Spinal cord (tissue), 10 donors: ENCODE data around the gene PHF23. TPM values are rescaled to one million over a fixed set of nuclear protein-coding genes. Genes with fewer than 3 reads are reported as not detected.

Source experiments
- DNase-seq, 6 donors: peaks; one replicate each; pipeline versions ENCODE4 v3.0.0 to v3.0.0-alpha.2; 2013 to 2015; ENCODE audit warnings: low spot score in 6 of 6, low read depth in 4 of 6
- H3K27ac ChIP-seq: one replicate; pipeline ENCODE4 v1.5.1; 2013; ENCODE audit warnings: low read depth, low read length, control low read depth
- H3K27me3 ChIP-seq: one replicate; pipeline ENCODE4 v1.6.1; 2013; ENCODE audit warnings: low read length; ENCODE audit not compliant: control insufficient read depth, insufficient read depth
- H3K36me3 ChIP-seq: one replicate; pipeline ENCODE4 v1.6.1; 2013; ENCODE audit warnings: low read length; ENCODE audit not compliant: control insufficient read depth, insufficient read depth
- H3K4me1 ChIP-seq: one replicate; pipeline ENCODE4 v1.6.1; 2013; ENCODE audit warnings: low read length; ENCODE audit not compliant: control insufficient read depth, insufficient read depth
- H3K4me3 ChIP-seq: one replicate; pipeline ENCODE4 v1.5.1; 2013; ENCODE audit warnings: low read depth, low read length, control low read depth
- H3K9me3 ChIP-seq: one replicate; pipeline ENCODE4 v1.6.1; 2013; ENCODE audit warnings: low read length; ENCODE audit not compliant: control insufficient read depth, insufficient read depth
- WGBS: methylation state at CpG from one replicate; pipeline ENCODE4 v1.1.5; 2013; ENCODE audit warnings: missing lambda C conversion rate; ENCODE audit not compliant: insufficient coverage; 5-methylcytosine and 5-hydroxymethylcytosine counted together
- polyA plus RNA-seq, 2 donors: library from polyadenylated mRNA; unstranded; fragments of 120-200 nt; gene quantifications; one replicate each; pipeline ENCODE4 v1.2.1, GENCODE V29; 2013; ENCODE audit not compliant: insufficient read length in 2 of 2
- small RNA-seq: library from RNA; depleted of rRNA; stranded (forward); fragments of <200 nt; gene quantifications from one replicate; pipeline ENCODE3, GENCODE V24; 2014; ENCODE audit warnings: low replicate concordance
- total RNA-seq, 2 donors: library from RNA; depleted of rRNA in 1 of 2; stranded (reverse); fragments of 120-200 nt in 1 of 2; fragments of >200 nt in 1 of 2; gene quantifications; one replicate each; pipeline versions ENCODE4 v1.2.3 to v1.2.4, GENCODE V29; 2013 to 2014
- donor health status: healthy.

PHF23 gene
- total and polyA plus RNA-seq, 4 donors: 26.2 to 53.2 (median 49.6) TPM

- peak in 2 of 6 donors; percentile 76 to 78 for DNase-seq
- H3K27me3 ChIP-seq: no peaks in the 10 kb centered on the region
- H3K36me3 ChIP-seq: peaks cover 80% of the 10 kb centered on the region
- no peak overlapping the region for H3K4me3 ChIP-seq
- no peak overlapping the region for H3K27ac ChIP-seq
- WGBS: 68% methylated on average over 21 of the region's 26 CpGs
- no peaks in the 10 kb centered on the region for H3K9me3 ChIP-seq
- H3K4me1 ChIP-seq: no peaks in the 10 kb centered on the region
Measured at GRCh38 chr17:7191571-7192270, 47.5 kb downstream of the PHF23 start.

GRCh38 chr17:7191069-7191468 is 48.2 kb downstream of the PHF23 start:
- Histone ChIP-seq H3K4me3 (no peak overlapping the region), H3K4me1 (no peaks in the 10 kb centered on the region), H3K9me3 (no peaks in the 10 kb centered on the region), H3K27me3 (no peaks in the 10 kb centered on the region), H3K27ac (no peak overlapping the region), H3K36me3 (peaks cover 79% of the 10 kb centered on the region)
- no peak for DNase-seq
- WGBS: 96% methylated on average over 10 of the region's 12 CpGs

GRCh38 chr17:7190276-7190917 is 48.9 kb downstream of the PHF23 start:
- DNase-seq: no peak
- Histone ChIP-seq H3K27ac (no peak overlapping the region), H3K36me3 (peaks cover 75% of the 10 kb centered on the region), H3K9me3 (no peaks in the 10 kb centered on the region), H3K4me3 (no peak overlapping the region), H3K4me1 (no peaks in the 10 kb centered on the region), H3K27me3 (no peaks in the 10 kb centered on the region)
- 91% methylated on average over 9 of the region's 14 CpGs for WGBS

- no peaks in the 10 kb centered on the region for H3K9me3 ChIP-seq
- no peaks in the 10 kb centered on the region for H3K27me3 ChIP-seq
- peaks cover 6% of the 10 kb centered on the region for H3K4me1 ChIP-seq
- DNase-seq: no peak
- peaks cover 36% of the 10 kb centered on the region for H3K36me3 ChIP-seq
- 62% methylated on average over 5 of the region's 7 CpGs for WGBS
- H3K27ac ChIP-seq: no peak overlapping the region
- H3K4me3 ChIP-seq: no peak overlapping the region
Measured at GRCh38 chr17:7186241-7186640, 53.0 kb downstream of the PHF23 start.

Small RNAs within 50 kb of the gene (small RNA-seq; reads per million reads assigned to genes)
- not detected for gene AC120057.4
- gene MIR324: 18.4 reads per million, percentile 97 among the genes with 10 or more reads in this experiment
- gene RF00019: not detected

Other genes with a start within 250 kb of the PHF23 start
Only the 30 nearest of the 36 such genes appear.
- under 1 TPM; 0.10 to 0.66 TPM for gene SLC16A13, start 203.4 kb downstream of the PHF23 start, total RNA-seq
- 1 to 10 TPM; 1.5 to 2.4 TPM for gene SLC16A13, start 203.4 kb downstream of the PHF23 start, polyA plus RNA-seq
- gene SLC16A11, start 195.4 kb downstream of the PHF23 start, total RNA-seq: 1 to 10 TPM in 1 of 2 donors, under 1 TPM in 1; 0.20 to 2.5 TPM
- gene SLC16A11, start 195.4 kb downstream of the PHF23 start, polyA plus RNA-seq: under 1 TPM; 0.52 to 0.95 TPM
- under 1 TPM; 0.69 to 0.77 TPM for gene CLEC10A, start 159.2 kb downstream of the PHF23 start, total RNA-seq
- under 1 TPM; 0.17 to 0.29 TPM for gene CLEC10A, start 159.2 kb downstream of the PHF23 start, polyA plus RNA-seq
- under 1 TPM in 1 of 2 donors, not detected in 1; 0.50 TPM for gene ASGR2, start 124.6 kb downstream of the PHF23 start, total RNA-seq
- under 1 TPM; 0.24 to 0.39 TPM for gene ASGR2, start 124.6 kb downstream of the PHF23 start, polyA plus RNA-seq
- 1 to 10 TPM; 4.3 to 8.2 TPM for gene ASGR1, start 60.1 kb downstream of the PHF23 start, total RNA-seq
- gene ASGR1, start 60.1 kb downstream of the PHF23 start, polyA plus RNA-seq: 10 to 100 TPM; 32.4 to 32.5 TPM
- 10 to 100 TPM; 50.6 to 82.8 TPM for gene DLG4, start 19.6 kb downstream of the PHF23 start, total RNA-seq
- gene DLG4, start 19.6 kb downstream of the PHF23 start, polyA plus RNA-seq: 100 to 1,000 TPM; 192 to 203 TPM
- gene ACADVL, start 19.5 kb downstream of the PHF23 start, total RNA-seq: 100 to 1,000 TPM; 131 to 478 TPM
- gene ACADVL, start 19.5 kb downstream of the PHF23 start, polyA plus RNA-seq: 100 to 1,000 TPM; 381 to 455 TPM
- gene DVL2, start 4.9 kb downstream of the PHF23 start, total RNA-seq: 10 to 100 TPM; 31.7 to 46.6 TPM
- gene DVL2, start 4.9 kb downstream of the PHF23 start, polyA plus RNA-seq: 10 to 100 TPM; 47.9 to 59.7 TPM
- 100 to 1,000 TPM; 196 to 481 TPM for gene GABARAP, start 3.0 kb upstream of the PHF23 start, total RNA-seq
- gene GABARAP, start 3.0 kb upstream of the PHF23 start, polyA plus RNA-seq: 100 to 1,000 TPM; 431 to 461 TPM
- 10 to 100 TPM; 44.4 to 47.9 TPM for gene CTDNEP1, start 12.3 kb upstream of the PHF23 start, total RNA-seq
- gene CTDNEP1, start 12.3 kb upstream of the PHF23 start, polyA plus RNA-seq: 100 to 1,000 TPM; 177 to 181 TPM
- gene ELP5, start 12.8 kb upstream of the PHF23 start, total RNA-seq: 10 to 100 TPM; 24.9 to 47.7 TPM
- 10 to 100 TPM; 49.8 to 52.2 TPM for gene ELP5, start 12.8 kb upstream of the PHF23 start, polyA plus RNA-seq
- 1 to 10 TPM in 1 of 2 donors, under 1 TPM in 1; 0.79 to 2.3 TPM for gene CLDN7, start 23.0 kb upstream of the PHF23 start, total RNA-seq
- gene CLDN7, start 23.0 kb upstream of the PHF23 start, polyA plus RNA-seq: 1 to 10 TPM; 1.3 TPM
- 1 to 10 TPM in 1 of 2 donors, under 1 TPM in 1; 0.59 to 1.9 TPM for gene SLC2A4, start 42.3 kb upstream of the PHF23 start, total RNA-seq
- gene SLC2A4, start 42.3 kb upstream of the PHF23 start, polyA plus RNA-seq: under 1 TPM; 0.48 to 0.78 TPM
- 1 to 10 TPM in 1 of 2 donors, under 1 TPM in 1; 0.50 to 1.0 TPM for gene YBX2, start 55.2 kb upstream of the PHF23 start, total RNA-seq
- 1 to 10 TPM; 4.2 to 6.9 TPM for gene YBX2, start 55.2 kb upstream of the PHF23 start, polyA plus RNA-seq
- 100 to 1,000 TPM; 146 to 202 TPM for gene EIF5A, start 68.2 kb upstream of the PHF23 start, total RNA-seq
- 100 to 1,000 TPM; 366 to 375 TPM for gene EIF5A, start 68.2 kb upstream of the PHF23 start, polyA plus RNA-seq
- 10 to 100 TPM; 19.2 to 65.5 TPM for gene GPS2, start 75.9 kb upstream of the PHF23 start, total RNA-seq
- gene GPS2, start 75.9 kb upstream of the PHF23 start, polyA plus RNA-seq: 10 to 100 TPM; 98.3 to 99.4 TPM
- gene NEURL4, start 89.9 kb upstream of the PHF23 start, total RNA-seq: 10 to 100 TPM; 28.6 TPM
- 10 to 100 TPM; 43.9 to 56.4 TPM for gene NEURL4, start 89.9 kb upstream of the PHF23 start, polyA plus RNA-seq
- 10 to 100 TPM in 1 of 2 donors, 1 to 10 TPM in 1; 4.6 to 13.7 TPM for gene ACAP1, start 97.1 kb upstream of the PHF23 start, total RNA-seq
- 10 to 100 TPM; 13.8 to 18.1 TPM for gene ACAP1, start 97.1 kb upstream of the PHF23 start, polyA plus RNA-seq
- gene KCTD11, start 112.7 kb upstream of the PHF23 start, total RNA-seq: 10 to 100 TPM in 1 of 2 donors, 1 to 10 TPM in 1; 5.6 to 10.4 TPM
- gene KCTD11, start 112.7 kb upstream of the PHF23 start, polyA plus RNA-seq: 10 to 100 TPM; 12.6 to 13.5 TPM
- not detected for gene TMEM95, start 115.7 kb upstream of the PHF23 start, total RNA-seq
- not detected for gene TMEM95, start 115.7 kb upstream of the PHF23 start, polyA plus RNA-seq
- gene TNK1, start 141.6 kb upstream of the PHF23 start, total RNA-seq: 1 to 10 TPM in 1 of 2 donors, under 1 TPM in 1; 0.79 to 1.5 TPM
- gene TNK1, start 141.6 kb upstream of the PHF23 start, polyA plus RNA-seq: 1 to 10 TPM; 3.4 to 4.6 TPM
- gene PLSCR3, start 155.1 kb upstream of the PHF23 start, total RNA-seq: 10 to 100 TPM in 1 of 2 donors, 1 to 10 TPM in 1; 8.0 to 21.7 TPM
- gene PLSCR3, start 155.1 kb upstream of the PHF23 start, polyA plus RNA-seq: 10 to 100 TPM; 29.3 to 38.8 TPM
- 100 to 1,000 TPM in 1 of 2 donors, 10 to 100 TPM in 1; 70.9 to 130 TPM for gene TMEM256, start 164.6 kb upstream of the PHF23 start, total RNA-seq
- 10 to 100 TPM; 48.6 to 54.7 TPM for gene TMEM256, start 164.6 kb upstream of the PHF23 start, polyA plus RNA-seq
- gene NLGN2, start 168.4 kb upstream of the PHF23 start, total RNA-seq: 10 to 100 TPM; 21.5 to 25.3 TPM
- 100 to 1,000 TPM; 196 to 210 TPM for gene NLGN2, start 168.4 kb upstream of the PHF23 start, polyA plus RNA-seq
- gene SPEM1, start 180.9 kb upstream of the PHF23 start, total RNA-seq: not detected
- under 1 TPM in 1 of 2 donors, not detected in 1; 0.29 TPM for gene SPEM1, start 180.9 kb upstream of the PHF23 start, polyA plus RNA-seq
- gene SPEM2, start 186.2 kb upstream of the PHF23 start, total RNA-seq: not detected
- gene SPEM2, start 186.2 kb upstream of the PHF23 start, polyA plus RNA-seq: under 1 TPM; 0.23 to 0.67 TPM
- gene SPEM3, start 189.4 kb upstream of the PHF23 start, total RNA-seq: not detected
- gene SPEM3, start 189.4 kb upstream of the PHF23 start, polyA plus RNA-seq: under 1 TPM in 1 of 2 donors, not detected in 1; 0.05 TPM
- 1 to 10 TPM in 1 of 2 donors, under 1 TPM in 1; 0.69 to 1.3 TPM for gene TMEM102, start 196.0 kb upstream of the PHF23 start, total RNA-seq
- 1 to 10 TPM; 2.1 to 2.4 TPM for gene TMEM102, start 196.0 kb upstream of the PHF23 start, polyA plus RNA-seq
- 10 to 100 TPM; 11.2 to 25.7 TPM for gene FGF11, start 200.1 kb upstream of the PHF23 start, total RNA-seq
- gene FGF11, start 200.1 kb upstream of the PHF23 start, polyA plus RNA-seq: 10 to 100 TPM; 32.8 to 42.2 TPM
- gene CHRNB1, start 205.6 kb upstream of the PHF23 start, total RNA-seq: 10 to 100 TPM; 19.1 to 25.9 TPM
- 10 to 100 TPM; 20.9 TPM for gene CHRNB1, start 205.6 kb upstream of the PHF23 start, polyA plus RNA-seq